PC-3 (cell line): ENCODE data around the gene CCDC92. TPM values are rescaled to one million over a fixed set of nuclear protein-coding genes. Genes with fewer than 3 reads are reported as not detected.
A peak's percentile ranks its signal among the peaks of the same experiment; 100 is the strongest.

Experiments
- ATAC-seq: fragments of 200-7000 bp; cut with Tn5 transposase; 2 replicates; pipeline ENCODE4 v1.9.1; 2020; ENCODE audit warnings: mild to moderate bottlenecking, moderate library complexity
- BruUV-seq: library from RNA; stranded (reverse); fragments of 400-500 nt; replicated peaks from 2 replicates; lab custom pipeline; 2021; lab: Mats Ljungman, UMichigan
- CTCF ChIA-PET: fragments of 300-600 bp; sonication (Branson Sonifier 250); formaldehyde crosslinking; loops from one replicate; lab custom pipeline; 2022; ENCODE audit warnings: antibody characterized with exemption; lab: Charles Lee
- POLR2A ChIA-PET: fragments of 300-600 bp; sonication (Branson Sonifier 250); formaldehyde crosslinking; loops from one replicate; lab custom pipeline; 2022; ENCODE audit warnings: antibody characterized with exemption; ENCODE audit not compliant: unreplicated experiment; lab: Charles Lee
- DNase-seq: peaks from one replicate; pipeline ENCODE4 v3.0.0-alpha.2; 2015
- H2AFZ ChIP-seq: fragments of 300-600 bp; sonication (generic); 2 replicates; pipeline ENCODE4 v1.6.0; 2016; ENCODE audit warnings: antibody characterized with exemption, low read length
- H3F3A ChIP-seq: fragments of 300-600 bp; sonication (generic); one replicate; pipeline ENCODE4 v1.6.0; 2017; ENCODE audit warnings: antibody characterized with exemption, low read length, control low read depth, mild to moderate bottlenecking; ENCODE audit not compliant: unreplicated experiment
- H3K27ac ChIP-seq: fragments of 300-600 bp; sonication (generic); 2 replicates; pipeline ENCODE4 v1.5.1; 2016; ENCODE audit warnings: mild to moderate bottlenecking, low read length
- H3K27me3 ChIP-seq: fragments of 300-600 bp; sonication (generic); 2 replicates; pipeline ENCODE4 v1.6.1; 2016; ENCODE audit warnings: low read length, mixed read lengths
- H3K36me3 ChIP-seq: fragments of 300-600 bp; sonication (generic); 2 replicates; pipeline ENCODE4 v1.6.1; 2016; ENCODE audit warnings: low read depth, mixed run types, low read length, mixed read lengths
- H3K4me1 ChIP-seq: fragments of 300-600 bp; sonication (generic); 2 replicates; pipeline ENCODE4 v1.5.1; 2016; ENCODE audit warnings: low read length; ENCODE audit not compliant: insufficient read depth
- H3K4me2 ChIP-seq: fragments of 300-600 bp; sonication (generic); 2 replicates; pipeline ENCODE4 v1.6.0; 2016; ENCODE audit warnings: low read length
- H3K4me3 ChIP-seq: fragments of 300-600 bp; sonication (generic); 2 replicates; pipeline ENCODE4 v1.5.1; 2016; ENCODE audit warnings: mild to moderate bottlenecking, low read length, mixed read lengths
- H3K79me2 ChIP-seq: fragments of 300-600 bp; sonication (generic); 2 replicates; pipeline ENCODE4 v1.6.1; 2017; ENCODE audit warnings: low read length, mixed read lengths
- H3K9ac ChIP-seq: fragments of 300-600 bp; sonication (generic); 2 replicates; pipeline ENCODE4 v1.6.0; 2016; ENCODE audit warnings: mild to moderate bottlenecking, low read length
- H3K9me2 ChIP-seq: fragments of 300-600 bp; sonication (generic); replicated peaks from 2 replicates; pipeline ENCODE4 v1.6.1; 2016; ENCODE audit warnings: mixed run types, low read length, mixed read lengths
- H3K9me3 ChIP-seq: fragments of 300-600 bp; sonication (generic); 2 replicates; pipeline ENCODE4 v1.6.1; 2016; ENCODE audit warnings: low read length, mixed read lengths
- H4K20me1 ChIP-seq: fragments of 300-600 bp; sonication (generic); 2 replicates; pipeline ENCODE4 v1.6.1; 2016; ENCODE audit warnings: low read length, mixed read lengths
- EZH2 ChIP-seq: fragments of 300-600 bp; sonication (generic); IDR thresholded peaks from one replicate; pipeline ENCODE4 v1.6.1; 2017; ENCODE audit warnings: antibody characterized with exemption, mild to moderate bottlenecking, low read length; ENCODE audit not compliant: unreplicated experiment
- EZH2phosphoT487 ChIP-seq: fragments of 300-600 bp; sonication (generic); IDR thresholded peaks from 2 replicates; pipeline ENCODE4 v1.6.1; 2018; ENCODE audit warnings: mild to moderate bottlenecking, antibody characterized with exemption, low read length, borderline replicate concordance
- intact Hi-C: fragments of 100-400 bp; cut with micrococcal nuclease; formaldehyde crosslinking; loops from 2 replicates; pipeline ENCODE4 v1.9.0; 2023
- total RNA-seq: library from RNA; depleted of rRNA; stranded (reverse); fragments of >200 nt; gene quantifications from 2 replicates; pipeline ENCODE4 v1.2.3, GENCODE V29; 2014
- TF ChIP-seq, protein P1 (sequence below): fragments of 300-600 bp; sonication (generic); conservative IDR thresholded peaks from 2 replicates; pipeline ENCODE4 v1.5.1; 2017; ENCODE audit warnings: antibody characterized with exemption, low read depth, mild to moderate bottlenecking, low read length

CCDC92 gene
- total RNA-seq, 1 experiment from 2014 or later = 9.6 TPM

DNA sequence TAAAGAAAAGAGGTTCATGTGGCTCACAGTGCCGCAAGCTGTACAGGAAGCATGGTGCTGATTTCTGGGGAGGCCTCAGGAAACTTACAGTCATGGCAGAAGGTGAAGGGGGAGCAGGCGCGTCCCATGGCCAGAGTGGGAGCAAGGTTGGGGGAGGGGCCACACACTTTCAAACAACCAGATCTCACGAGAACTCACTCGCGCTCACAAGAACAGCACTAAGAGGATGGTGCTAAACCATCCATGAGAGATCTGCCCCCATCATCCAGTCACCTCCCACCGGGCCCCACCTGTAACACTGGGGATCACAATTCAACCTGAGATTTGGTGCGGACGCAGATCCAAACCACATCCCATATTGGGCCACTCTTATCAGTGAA is 80.5 kb downstream of the CCDC92 start:
- H3K27me3 ChIP-seq = peaks cover 19% of the 10 kb centered on the region
- CTCF ChIA-PET = no interaction called here
- POLR2A ChIA-PET = no interaction called here

DNA sequence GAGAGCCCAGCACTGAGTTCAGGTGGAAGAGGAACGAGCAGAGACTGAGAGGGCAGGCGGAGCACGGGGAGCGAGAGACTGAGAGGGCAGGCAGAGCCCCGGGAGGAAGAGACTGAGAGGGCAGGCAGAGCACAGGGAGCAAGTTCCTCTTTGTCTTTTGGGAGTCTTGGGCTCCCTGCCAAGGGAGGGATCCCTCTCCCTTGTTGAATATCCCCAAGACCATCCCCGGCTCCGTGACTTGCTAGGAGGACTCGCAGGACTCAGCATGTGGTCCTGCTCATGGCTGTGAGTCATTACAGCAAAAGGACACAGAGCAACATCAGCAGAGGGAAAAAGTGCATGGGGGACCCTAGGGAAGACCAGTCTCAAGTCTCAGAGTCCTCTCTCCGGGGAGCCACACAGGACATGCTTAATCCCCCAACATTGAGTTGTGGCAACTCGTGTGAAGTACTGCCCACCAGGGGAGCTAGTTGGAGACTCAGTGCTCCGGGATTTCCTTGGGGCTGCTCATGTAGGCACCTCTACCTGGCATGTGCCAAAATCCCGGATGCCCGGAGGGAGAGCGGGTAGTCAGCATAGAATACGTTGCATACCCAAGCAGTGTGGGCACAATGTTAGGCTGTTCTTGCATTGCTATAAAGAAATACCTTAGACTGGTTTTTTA is 81.0 kb downstream of the CCDC92 start:
- Histone ChIP-seq H3K9me2 (no peaks in the 10 kb centered on the region), H3K9ac (no peak overlapping the region), H3F3A (no peaks in the 10 kb centered on the region), H3K9me3 (no peaks in the 10 kb centered on the region), H2AFZ (no peak overlapping the region), H3K4me1 (no peaks in the 10 kb centered on the region), H3K27me3 (peaks cover 24% of the 10 kb centered on the region), H3K36me3 (no peaks in the 10 kb centered on the region), H3K27ac (no peak overlapping the region), H3K79me2 (no peaks in the 10 kb centered on the region), H3K4me2 (no peak overlapping the region), H3K4me3 (no peak overlapping the region), H4K20me1 (no peaks in the 10 kb centered on the region)
- intact Hi-C loops = no loop called here
- ChIA-PET POLR2A (no interaction called here), CTCF (no interaction called here)
- TF ChIP-seq, protein P1, sequence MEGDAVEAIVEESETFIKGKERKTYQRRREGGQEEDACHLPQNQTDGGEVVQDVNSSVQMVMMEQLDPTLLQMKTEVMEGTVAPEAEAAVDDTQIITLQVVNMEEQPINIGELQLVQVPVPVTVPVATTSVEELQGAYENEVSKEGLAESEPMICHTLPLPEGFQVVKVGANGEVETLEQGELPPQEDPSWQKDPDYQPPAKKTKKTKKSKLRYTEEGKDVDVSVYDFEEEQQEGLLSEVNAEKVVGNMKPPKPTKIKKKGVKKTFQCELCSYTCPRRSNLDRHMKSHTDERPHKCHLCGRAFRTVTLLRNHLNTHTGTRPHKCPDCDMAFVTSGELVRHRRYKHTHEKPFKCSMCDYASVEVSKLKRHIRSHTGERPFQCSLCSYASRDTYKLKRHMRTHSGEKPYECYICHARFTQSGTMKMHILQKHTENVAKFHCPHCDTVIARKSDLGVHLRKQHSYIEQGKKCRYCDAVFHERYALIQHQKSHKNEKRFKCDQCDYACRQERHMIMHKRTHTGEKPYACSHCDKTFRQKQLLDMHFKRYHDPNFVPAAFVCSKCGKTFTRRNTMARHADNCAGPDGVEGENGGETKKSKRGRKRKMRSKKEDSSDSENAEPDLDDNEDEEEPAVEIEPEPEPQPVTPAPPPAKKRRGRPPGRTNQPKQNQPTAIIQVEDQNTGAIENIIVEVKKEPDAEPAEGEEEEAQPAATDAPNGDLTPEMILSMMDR = 0 out of 2 replicates have a peak, but pooled peaks have one; percentile 12
- no peak for TF ChIP-seq EZH2
- no TSS peak for BruUV-seq
- no peak for DNase-seq
- no peak for ATAC-seq

More for the DNA sequence above, 80.5 kb downstream of the CCDC92 start:
- ATAC-seq (no peak), DNase-seq (no peak)
- H2AFZ ChIP-seq = no peak overlapping the region
- no peak overlapping the region for H3K4me3 ChIP-seq
- no peaks in the 10 kb centered on the region for H4K20me1 ChIP-seq
- H3K9me2 ChIP-seq = no peaks in the 10 kb centered on the region
- no peak overlapping the region for H3K9ac ChIP-seq
- no peaks in the 10 kb centered on the region for H3F3A ChIP-seq
- intact Hi-C loops = no loop called here
- peaks cover 5% of the 10 kb centered on the region for H3K4me1 ChIP-seq
- no peak overlapping the region for H3K4me2 ChIP-seq
- H3K27ac ChIP-seq = no peak overlapping the region
- no peaks in the 10 kb centered on the region for H3K79me2 ChIP-seq
- no TSS peak for BruUV-seq
- H3K36me3 ChIP-seq = no peaks in the 10 kb centered on the region
- H3K9me3 ChIP-seq = no peaks in the 10 kb centered on the region
- no peak for TF ChIP-seq EZH2

DNA sequence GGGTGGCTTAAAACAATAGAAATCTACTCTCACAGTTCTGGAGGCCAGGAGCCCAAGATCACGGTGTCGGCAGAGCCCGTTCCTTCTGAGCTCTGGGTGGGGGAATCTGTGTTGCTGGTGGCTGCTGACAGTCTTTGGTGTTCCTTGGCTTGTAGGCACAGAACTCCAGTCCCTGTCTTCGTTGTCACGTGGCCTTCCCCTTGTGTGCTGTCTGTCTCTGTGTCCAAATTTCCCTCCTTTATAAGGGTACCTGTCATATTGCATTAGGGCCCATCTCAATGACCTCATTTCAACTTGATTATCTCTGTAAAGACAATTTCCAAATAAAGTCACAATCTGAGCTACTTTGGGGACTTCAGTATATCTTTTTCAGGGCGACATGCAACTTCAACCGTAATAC is 81.6 kb downstream of the CCDC92 start:
- TF ChIP-seq, protein P1 = no peak
- no peak for TF ChIP-seq EZH2
- TF ChIP-seq EZH2phosphoT487 = no peak
- H3K9ac ChIP-seq = no peak overlapping the region
- no peaks in the 10 kb centered on the region for H3K9me2 ChIP-seq
- H3K36me3 ChIP-seq = no peaks in the 10 kb centered on the region
- H3K79me2 ChIP-seq = no peaks in the 10 kb centered on the region
- no peak overlapping the region for H2AFZ ChIP-seq
- no peak overlapping the region for H3K4me3 ChIP-seq
- POLR2A ChIA-PET = no interaction called here
- no peaks in the 10 kb centered on the region for H3K4me1 ChIP-seq
- CTCF ChIA-PET = no interaction called here
- H3K27ac ChIP-seq = no peak overlapping the region
- H4K20me1 ChIP-seq = no peaks in the 10 kb centered on the region
- no peaks in the 10 kb centered on the region for H3F3A ChIP-seq
- no TSS peak for BruUV-seq
- ATAC-seq (no peak), DNase-seq (no peak)
- intact Hi-C loops = no loop called here
- peaks cover 31% of the 10 kb centered on the region for H3K27me3 ChIP-seq
- no peaks in the 10 kb centered on the region for H3K9me3 ChIP-seq
- no peak overlapping the region for H3K4me2 ChIP-seq
